ENCODE measurements around the gene MACROH2A1.

The MACROH2A1 gene

DNA sequence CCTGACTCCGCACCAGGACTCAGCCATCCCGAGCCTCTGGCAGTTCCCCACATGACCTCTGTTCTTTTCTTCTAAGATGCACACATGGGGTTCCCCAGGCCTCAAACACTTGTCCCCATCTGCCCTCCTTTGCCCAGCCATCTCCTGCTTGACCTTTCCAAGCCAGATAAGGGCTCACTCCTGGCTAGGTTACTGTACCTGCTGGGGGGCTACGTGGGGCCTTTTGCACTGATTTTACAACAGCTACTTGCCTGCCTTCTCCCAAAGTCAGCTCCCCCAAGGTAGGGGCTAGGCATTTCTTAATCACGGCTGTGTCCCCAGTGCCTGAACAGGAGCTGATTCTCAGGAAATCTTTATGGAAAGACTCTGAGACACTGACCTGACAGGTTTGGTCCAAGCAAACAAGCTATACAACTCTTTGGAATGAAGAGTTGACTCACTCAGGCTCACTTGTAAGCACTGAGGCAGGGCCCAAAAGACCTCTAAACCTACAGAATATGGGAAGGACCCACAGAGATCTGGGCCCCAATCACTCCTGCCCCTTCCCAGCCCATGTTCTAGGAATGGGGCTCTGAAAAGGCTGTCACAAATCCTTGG, 2.5 kb downstream of the MACROH2A1 start:
- no peak for FAIRE-seq

GRCh38 chr5:135395866-135396265, 3.2 kb downstream of the MACROH2A1 start:
- no peak for FAIRE-seq

- no peak for FAIRE-seq
Observed at GRCh38 chr5:135395451-135395850, 3.6 kb downstream of the MACROH2A1 start.

GRCh38 chr5:135394095-135394494, 4.9 kb downstream of the MACROH2A1 start:
- FAIRE-seq, result no peak

DNA sequence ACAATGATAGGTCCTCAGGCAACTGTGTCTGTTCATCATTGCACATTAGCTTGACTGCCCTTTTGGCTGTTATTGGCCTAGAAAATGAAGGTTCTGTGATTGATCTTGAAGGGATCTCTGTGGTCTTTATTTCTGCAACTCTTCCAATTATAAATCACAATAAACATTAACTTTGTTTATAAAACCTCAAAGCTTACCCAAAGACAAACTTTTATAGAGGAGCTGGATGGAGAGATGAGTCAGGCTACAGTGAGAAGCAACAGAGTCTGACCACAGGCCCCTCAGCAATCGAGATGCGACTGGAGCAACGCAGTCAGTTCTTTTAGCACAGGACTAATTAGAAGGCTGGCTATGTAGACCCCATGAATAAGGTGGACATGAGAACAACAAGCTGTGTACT, 5.3 kb downstream of the MACROH2A1 start:
- FAIRE-seq, result no peak

DNA sequence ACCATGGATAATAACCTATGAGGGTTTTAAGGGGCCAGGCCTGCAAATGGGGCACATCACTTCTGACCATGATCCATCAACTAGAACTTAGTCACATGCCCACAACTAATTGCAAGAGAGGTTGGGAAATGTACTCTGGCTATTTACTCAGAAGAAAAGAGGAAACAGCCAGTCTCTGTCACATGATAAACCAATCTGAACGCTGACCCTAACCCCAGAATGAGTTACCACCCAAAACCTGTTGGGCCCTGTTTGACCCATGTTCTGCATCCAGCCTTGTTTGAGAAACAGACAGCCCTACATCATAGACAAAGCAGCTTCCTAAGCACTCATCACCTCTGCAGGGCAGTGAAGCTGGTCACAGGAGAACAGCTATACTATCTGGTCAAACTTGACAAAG, 5.8 kb downstream of the MACROH2A1 start:
- FAIRE-seq, result no peak

DNA sequence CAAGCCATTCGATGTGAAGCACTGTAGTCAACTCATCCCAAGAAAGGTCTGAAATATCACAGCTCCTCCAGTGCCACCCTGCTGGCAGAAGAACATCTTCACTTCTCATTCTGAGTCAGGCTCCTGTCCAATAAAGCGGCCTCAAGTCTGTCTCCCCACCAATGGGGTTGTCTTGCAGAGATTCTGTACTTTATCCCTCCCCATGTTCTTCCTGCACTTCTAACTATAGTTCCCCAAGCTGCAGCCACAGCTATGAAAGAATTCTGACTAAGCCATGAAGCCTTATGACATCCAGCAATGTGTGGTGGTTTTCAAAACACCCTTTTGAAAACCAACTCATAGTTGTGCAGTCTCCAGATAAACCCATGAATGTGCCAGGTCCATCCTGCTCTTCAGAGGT, 6.8 kb downstream of the MACROH2A1 start:
- no peak for FAIRE-seq

GRCh38 chr5:135391869-135392255, 7.2 kb downstream of the MACROH2A1 start:
- no peak for FAIRE-seq

- no peak for FAIRE-seq
Observed at GRCh38 chr5:135391116-135391868, 7.7 kb downstream of the MACROH2A1 start.

DNA sequence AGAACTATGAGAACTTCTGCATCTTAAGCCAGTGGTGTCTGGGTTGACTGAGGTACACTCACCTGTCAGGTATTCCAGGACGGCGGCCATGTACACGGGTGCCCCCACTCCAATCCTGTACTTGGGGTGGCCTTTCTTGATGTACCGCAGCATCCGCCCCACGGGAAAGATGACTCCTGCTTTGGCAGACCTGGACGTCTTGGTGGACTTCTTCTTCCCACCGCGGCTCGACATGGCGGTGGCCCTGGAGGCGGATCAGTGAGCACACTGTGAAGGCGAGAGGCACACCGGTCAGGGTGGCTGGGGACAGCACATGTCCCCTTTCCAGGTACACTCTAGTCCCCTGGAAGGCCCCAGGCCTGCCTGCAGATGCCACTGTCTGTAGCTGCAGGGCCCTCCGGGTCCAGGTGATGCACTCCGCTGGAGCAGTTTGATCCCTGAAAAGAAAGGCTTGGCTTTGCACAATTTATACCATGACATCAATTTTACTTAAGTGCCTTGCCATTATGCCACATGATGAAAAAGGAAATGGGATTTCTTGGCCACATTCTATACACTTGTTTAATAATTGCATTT, 10.1 kb downstream of the MACROH2A1 start:
- FAIRE-seq, result no peak

DNA sequence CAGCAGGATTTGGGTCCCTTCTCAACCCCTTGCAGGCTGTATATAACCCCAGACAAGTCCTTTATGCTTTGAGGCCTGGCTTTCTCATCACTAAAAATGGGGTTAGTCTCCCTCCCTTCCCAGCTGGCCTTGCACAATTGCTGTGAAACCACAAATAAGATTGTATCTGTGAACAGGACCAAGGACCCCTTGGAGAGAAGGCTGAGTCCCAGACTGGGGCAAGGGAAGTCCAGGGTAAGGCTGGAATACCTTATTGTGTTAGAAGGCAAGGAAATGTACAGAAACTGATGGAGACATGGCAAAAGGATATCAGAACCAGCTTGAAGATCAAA, 11.4 kb downstream of the MACROH2A1 start:
- FAIRE-seq, result no peak

- no peak for FAIRE-seq
Observed at GRCh38 chr5:135386886-135387628, 12.0 kb downstream of the MACROH2A1 start.

GRCh38 chr5:135386096-135386495, 12.9 kb downstream of the MACROH2A1 start:
- FAIRE-seq, result no peak

DNA sequence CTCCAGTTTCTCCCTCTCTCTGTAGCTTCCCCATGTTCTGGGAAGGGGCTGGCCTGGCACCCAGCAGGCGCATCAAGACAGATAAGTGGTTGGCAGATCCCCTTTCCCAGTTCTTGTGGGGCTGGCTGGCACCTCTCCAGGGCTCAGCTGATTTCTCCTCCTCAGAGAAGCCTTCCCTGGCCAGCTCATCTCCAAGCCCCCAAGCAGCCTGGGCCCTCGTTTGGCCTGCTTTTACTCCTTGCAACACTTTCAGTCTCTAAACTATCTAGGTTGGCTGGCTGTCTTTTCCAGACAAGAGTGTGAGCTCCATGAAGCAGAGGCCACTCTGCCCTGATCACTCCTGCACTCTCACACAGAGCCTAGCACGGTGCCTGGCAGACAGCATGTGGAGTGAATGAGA, 13.5 kb downstream of the MACROH2A1 start:
- no peak for FAIRE-seq

DNA sequence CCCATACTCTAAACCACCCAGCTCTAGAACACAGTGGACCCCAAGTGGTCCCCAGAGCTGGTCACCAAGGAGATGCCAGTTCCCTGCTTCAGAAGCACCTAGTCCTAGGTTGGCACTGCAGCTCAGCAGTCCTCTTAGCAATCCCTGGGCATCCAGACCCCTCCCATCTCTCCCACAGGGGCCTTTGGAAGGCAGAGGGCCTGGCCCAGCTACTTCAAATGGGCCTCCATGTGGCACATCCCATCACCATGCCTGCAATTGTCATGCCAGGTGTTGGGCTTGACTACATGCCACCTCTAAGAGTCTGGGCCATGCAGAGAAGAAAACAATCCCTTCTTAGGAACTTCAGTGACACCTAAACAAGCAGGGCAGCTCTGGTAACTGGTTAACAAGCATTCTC, 14.1 kb downstream of the MACROH2A1 start:
- no peak for FAIRE-seq

- no peak for FAIRE-seq
Observed at GRCh38 chr5:135383803-135384495, 15.1 kb downstream of the MACROH2A1 start.

- FAIRE-seq, result no peak
Observed at GRCh38 chr5:135382981-135383380, 16.1 kb downstream of the MACROH2A1 start.

DNA sequence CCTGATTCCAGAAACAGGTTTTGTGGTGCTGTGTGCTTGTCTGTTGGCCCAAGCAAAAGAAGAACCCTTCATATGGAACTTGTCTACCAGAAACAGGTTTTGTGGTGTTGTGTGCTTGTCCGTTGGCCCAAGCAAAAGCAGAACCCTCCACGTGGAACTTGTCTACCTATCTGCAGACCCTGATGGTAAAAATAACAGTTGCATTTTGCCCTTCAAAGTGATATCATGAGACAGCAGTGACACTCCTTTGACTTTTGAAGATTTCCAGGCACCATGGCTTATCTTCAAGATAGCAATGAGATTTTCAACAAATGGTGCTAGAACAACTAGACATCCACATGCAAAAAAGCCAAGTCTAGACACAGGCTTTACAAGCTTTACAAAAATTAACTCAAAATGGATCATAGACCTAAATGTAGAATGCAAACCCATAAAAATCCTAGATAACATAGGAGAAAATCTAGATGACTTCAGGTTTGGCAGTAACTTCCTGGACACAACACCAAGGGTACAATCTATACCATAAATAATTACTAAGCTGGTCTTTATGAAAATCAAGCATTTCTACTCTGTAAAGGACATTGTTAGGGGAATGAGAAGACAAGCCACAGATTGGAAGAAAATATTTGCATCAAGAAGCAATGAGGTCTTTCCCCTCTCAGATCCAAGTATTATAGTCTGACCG, 16.8 kb downstream of the MACROH2A1 start:
- FAIRE-seq, result no peak

DNA sequence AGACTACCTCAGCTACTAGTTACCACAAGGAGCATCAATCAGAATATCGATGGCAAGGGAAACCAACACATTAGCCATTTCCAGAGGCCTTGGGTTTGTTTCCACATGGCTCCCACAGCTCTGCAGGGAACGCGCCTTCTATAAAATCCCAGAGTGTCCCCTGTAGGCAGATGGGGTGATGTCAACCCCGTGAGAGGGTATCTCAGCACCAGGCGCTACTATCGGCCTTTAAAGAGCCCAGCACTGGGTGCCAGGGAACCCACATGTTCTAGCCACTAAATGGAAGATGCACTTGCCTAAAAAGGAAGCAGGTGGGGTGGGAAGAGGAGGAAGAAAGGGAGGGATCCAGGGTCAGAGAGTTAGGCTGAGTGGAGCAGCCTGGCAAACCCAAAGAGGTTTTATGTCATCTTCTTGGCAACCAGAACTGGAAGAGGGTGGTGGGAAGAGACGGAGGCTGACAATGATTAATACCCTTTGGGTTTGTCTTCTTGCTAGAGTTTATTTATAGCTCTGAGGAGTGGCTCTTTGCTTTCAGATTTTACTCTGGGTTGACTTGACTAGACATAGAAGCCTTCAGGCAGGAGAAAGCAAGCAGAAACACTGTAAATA, 19.9 kb downstream of the MACROH2A1 start:
- FAIRE-seq, result no peak

DNA sequence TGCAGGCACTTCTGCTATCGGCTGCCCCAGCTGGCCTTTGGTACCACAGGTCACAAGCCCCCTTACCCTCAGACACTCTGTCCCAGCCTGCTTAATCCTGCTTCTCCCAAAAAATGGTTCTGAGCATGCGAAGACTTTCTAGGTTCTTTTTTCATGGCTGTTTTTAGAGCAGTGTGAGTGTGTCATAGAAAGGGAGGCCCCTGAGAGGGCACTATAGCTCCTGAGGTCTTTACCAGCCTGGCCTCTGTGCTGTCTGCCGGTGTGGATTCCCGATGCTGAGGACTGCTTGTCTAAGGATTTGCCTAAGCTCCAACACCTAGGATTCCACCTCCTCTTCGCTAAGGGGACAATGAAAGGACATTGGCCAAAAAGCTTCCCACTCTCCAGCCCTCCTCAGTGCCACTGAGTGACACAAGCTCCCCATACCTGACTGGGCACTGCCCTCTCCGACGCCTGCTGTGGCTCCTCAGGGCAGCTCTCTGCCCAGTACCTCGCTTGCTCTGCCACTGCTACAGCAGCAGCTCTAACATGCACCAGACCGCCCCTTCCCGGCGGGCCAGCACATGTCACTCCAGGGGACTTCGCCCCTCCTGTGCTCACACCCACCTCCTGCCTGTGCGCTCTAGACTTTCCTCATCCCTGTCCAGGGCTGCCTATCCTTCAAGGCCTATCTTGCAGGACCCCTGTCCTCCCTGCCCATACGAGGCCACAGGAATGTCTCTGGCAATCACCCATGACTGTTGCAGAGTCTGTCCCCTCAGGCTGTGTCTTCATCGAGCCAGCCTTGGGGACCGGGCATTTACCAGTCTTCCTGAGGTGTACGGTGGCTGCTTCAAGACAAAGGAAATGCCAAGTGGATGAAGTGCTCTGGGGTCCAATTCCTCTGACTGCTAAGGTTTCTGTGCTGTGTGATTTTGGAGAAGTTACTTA, 21.0 kb downstream of the MACROH2A1 start:
- FAIRE-seq, result no peak

All from TTC549 (cell line).